Neural cell (in vitro differentiated cells): ENCODE measurements around the gene DGKG. TPM values are rescaled to one million over a fixed set of nuclear protein-coding genes. Genes with fewer than 3 reads are reported as not detected.

Experiments used
- H2AFZ ChIP-seq: fragments of 200-600, 300-800 bp; sonication (generic), shearing (Covaris generic); 2 replicates; pipeline ENCODE4 v1.6.0; 2014; ENCODE audit warnings: low read depth, mild to moderate bottlenecking, antibody characterized with exemption, low read length, moderate library complexity
- H3F3A ChIP-seq: fragments of 200-600 bp; shearing (Covaris generic); 2 replicates; pipeline ENCODE4 v1.6.1; 2016; ENCODE audit warnings: mild to moderate bottlenecking, moderate library complexity, mixed read lengths, antibody characterized with exemption, low read length; ENCODE audit not compliant: insufficient read depth, poor library complexity, severe bottlenecking
- H3K27ac ChIP-seq: fragments of 200-600, 300-800 bp; sonication (generic), shearing (Covaris generic); 2 replicates; pipeline ENCODE4 v1.5.1; 2014; ENCODE audit warnings: mild to moderate bottlenecking, low read length, moderate library complexity
- H3K27me3 ChIP-seq: fragments of 300-800, 200-600 bp; sonication (generic), shearing (Covaris generic); 2 replicates; pipeline ENCODE4 v1.6.0; 2014; ENCODE audit warnings: mild to moderate bottlenecking, low read depth, low read length, moderate library complexity; ENCODE audit not compliant: insufficient read depth
- H3K36me3 ChIP-seq: fragments of 300-800, 200-600 bp; sonication (generic), shearing (Covaris generic); 2 replicates; pipeline ENCODE4 v1.5.1; 2014; ENCODE audit warnings: mild to moderate bottlenecking, antibody characterized with exemption, low read length, moderate library complexity; ENCODE audit not compliant: insufficient read depth
- H3K4me2 ChIP-seq: fragments of 300-800, 200-600 bp; sonication (generic), shearing (Covaris generic); 2 replicates; pipeline ENCODE4 v1.6.0; 2014; ENCODE audit warnings: mild to moderate bottlenecking, low read length
- H3K4me3 ChIP-seq: fragments of 300-800, 200-600 bp; sonication (generic), shearing (Covaris generic); 2 replicates; pipeline ENCODE4 v1.5.1; 2014; ENCODE audit warnings: mild to moderate bottlenecking, low read length, moderate library complexity
- H3K79me2 ChIP-seq: fragments of 200-600 bp; shearing (Covaris generic); replicated peaks from 2 replicates; pipeline ENCODE4 v1.6.0; 2014; ENCODE audit warnings: mild to moderate bottlenecking, low read length, moderate library complexity; ENCODE audit not compliant: insufficient read depth
- H3K9ac ChIP-seq: fragments of 300-800, 200-600 bp; sonication (generic), shearing (Covaris generic); 2 replicates; pipeline ENCODE4 v1.6.1; 2016; ENCODE audit warnings: mild to moderate bottlenecking, low read length, mixed read lengths
- H3K9me2 ChIP-seq: fragments of 200-600 bp; shearing (Covaris generic); 2 replicates; pipeline ENCODE4 v1.6.1; 2016; ENCODE audit warnings: mild to moderate bottlenecking, low read length, mixed read lengths; ENCODE audit not compliant: insufficient read depth
- H3K9me3 ChIP-seq: fragments of 200-600, 300-800 bp; sonication (generic), shearing (Covaris generic); 2 replicates; pipeline ENCODE4 v1.6.1; 2016; ENCODE audit warnings: mild to moderate bottlenecking, mixed run types, low read length, moderate library complexity, mixed read lengths
- H4K20me1 ChIP-seq: fragments of 200-600 bp; shearing (Covaris generic); 2 replicates; pipeline ENCODE4 v1.6.1; 2016; ENCODE audit warnings: mild to moderate bottlenecking, mixed run types; ENCODE audit not compliant: insufficient read depth
- CTCF ChIP-seq: fragments of 450-650 bp; IDR thresholded peaks from 2 replicates; pipeline ENCODE4 v1.5.1; 2014; ENCODE audit warnings: antibody characterized with exemption, mild to moderate bottlenecking, moderate library complexity; ENCODE audit not compliant: poor library complexity, severe bottlenecking
- EP300 ChIP-seq: fragments of 450-650 bp; conservative IDR thresholded peaks from 2 replicates; pipeline ENCODE4 v1.6.1; 2014; ENCODE audit warnings: antibody characterized with exemption, mild to moderate bottlenecking, moderate library complexity; ENCODE audit not compliant: poor library complexity, severe bottlenecking
- EZH2 ChIP-seq: fragments of 200-600, 300-800 bp; shearing (Covaris generic), sonication (generic); IDR thresholded peaks from 2 replicates; pipeline ENCODE4 v1.6.1; 2014; ENCODE audit warnings: antibody characterized with exemption, low read length, borderline replicate concordance, mild to moderate bottlenecking; ENCODE audit not compliant: insufficient read depth, poor library complexity, severe bottlenecking
- MXI1 ChIP-seq: fragments of 450-650 bp; conservative IDR thresholded peaks from 2 replicates; pipeline ENCODE4 v1.6.1; 2014; ENCODE audit warnings: antibody characterized with exemption, mild to moderate bottlenecking; ENCODE audit not compliant: poor library complexity, severe bottlenecking
- POLR2AphosphoS5 ChIP-seq: IDR thresholded peaks from 2 replicates; pipeline ENCODE4 v1.6.1; 2012
- RAD21 ChIP-seq: fragments of 450-650 bp; conservative IDR thresholded peaks from 2 replicates; pipeline ENCODE4 v1.6.1; 2014; ENCODE audit warnings: antibody characterized with exemption, mild to moderate bottlenecking, moderate library complexity
- REST ChIP-seq: IDR thresholded peaks from 2 replicates; pipeline ENCODE4 v1.6.1; 2012; ENCODE audit warnings: borderline replicate concordance
- SMC3 ChIP-seq: fragments of 450-650 bp; conservative IDR thresholded peaks from 2 replicates; pipeline ENCODE4 v1.6.1; 2014; ENCODE audit warnings: antibody characterized with exemption, mild to moderate bottlenecking, moderate library complexity; ENCODE audit not compliant: poor library complexity
- TAF1 ChIP-seq: IDR thresholded peaks from 2 replicates; pipeline ENCODE4 v1.6.1; 2012; ENCODE audit warnings: low read depth
- polyA plus RNA-seq: library from polyadenylated mRNA; depleted of rRNA; stranded (reverse); fragments of >200 nt; gene quantifications from 2 replicates; pipeline ENCODE4 v1.2.3, GENCODE V29; 2014

The DGKG gene
- polyA plus RNA-seq, 1 donor from 2014 or later = not detected

- no peaks in the 10 kb centered on the region for H3K36me3 ChIP-seq
- no peak overlapping the region for H3K4me3 ChIP-seq
- TF ChIP-seq EP300 = no peak
- TF ChIP-seq EZH2 = no peak
- TF ChIP-seq MXI1 = no peak
- TF ChIP-seq CTCF = no peak
- no peak for TF ChIP-seq RAD21
- no peak for TF ChIP-seq TAF1
- TF ChIP-seq REST = no peak
- no peak for TF ChIP-seq SMC3
- TF ChIP-seq POLR2AphosphoS5 = no peak
- H3K79me2 ChIP-seq = no peaks in the 10 kb centered on the region
- H3K27me3 ChIP-seq = no peaks in the 10 kb centered on the region
- H2AFZ ChIP-seq = no peak overlapping the region
- H3K9ac ChIP-seq = no peak overlapping the region
- no peak overlapping the region for H3K27ac ChIP-seq
- no peaks in the 10 kb centered on the region for H3K9me3 ChIP-seq
- no peaks in the 10 kb centered on the region for H4K20me1 ChIP-seq
- H3K9me2 ChIP-seq = no peaks in the 10 kb centered on the region
- no peaks in the 10 kb centered on the region for H3F3A ChIP-seq
- no peak overlapping the region for H3K4me2 ChIP-seq
Measured at GRCh38 chr3:186283651-186284348, 78.2 kb downstream of the DGKG start.

GRCh38 chr3:186283096-186283495 lies 78.9 kb downstream of the DGKG start:
- Histone ChIP-seq H4K20me1 (no peaks in the 10 kb centered on the region), H3K9me2 (no peaks in the 10 kb centered on the region), H3K9ac (no peak overlapping the region), H3K9me3 (no peaks in the 10 kb centered on the region), H3K36me3 (no peaks in the 10 kb centered on the region), H3K4me3 (no peak overlapping the region), H3K79me2 (no peaks in the 10 kb centered on the region), H2AFZ (no peak overlapping the region), H3K27ac (no peak overlapping the region), H3K4me2 (no peak overlapping the region), H3F3A (no peaks in the 10 kb centered on the region), H3K27me3 (no peaks in the 10 kb centered on the region)
- TF ChIP-seq REST (no peak), SMC3 (no peak), EZH2 (no peak), MXI1 (no peak), POLR2AphosphoS5 (no peak), EP300 (no peak), RAD21 (no peak), CTCF (no peak), TAF1 (no peak)
